UCSD-AML1 (cell line): ENCODE data around the gene BFSP1.

Experiments used
- DNase-seq: peaks from one replicate; lab custom pipeline; 2025; ENCODE audit not compliant: unreplicated experiment; lab: John Stamatoyannopoulos, UW

BFSP1 gene

GRCh38 chr20:17524560-17524959, 6.6 kb downstream of the BFSP1 start:
- no peak for DNase-seq

GRCh38 chr20:17523326-17523725, 7.9 kb downstream of the BFSP1 start:
- no peak for DNase-seq

GRCh38 chr20:17522528-17522927, 8.7 kb downstream of the BFSP1 start:
- DNase-seq = no peak

- DNase-seq = no peak
These were observed 10.6 kb downstream of the BFSP1 start for GRCh38 chr20:17520583-17520982.

- no peak for DNase-seq
These were observed 11.4 kb downstream of the BFSP1 start for GRCh38 chr20:17519606-17520285.

- DNase-seq = no peak
These were observed 12.7 kb downstream of the BFSP1 start for GRCh38 chr20:17518339-17519052.

- DNase-seq = no peak
These were observed 16.1 kb downstream of the BFSP1 start for GRCh38 chr20:17515053-17515452.

GRCh38 chr20:17513939-17514338, 17.2 kb downstream of the BFSP1 start:
- no peak for DNase-seq

- no peak for DNase-seq
These were observed 19.8 kb downstream of the BFSP1 start for GRCh38 chr20:17511401-17511800.

GRCh38 chr20:17510548-17510947, 20.6 kb downstream of the BFSP1 start:
- DNase-seq = no peak

GRCh38 chr20:17508756-17509155, 22.4 kb downstream of the BFSP1 start:
- DNase-seq = no peak

- DNase-seq = no peak
These were observed 23.6 kb downstream of the BFSP1 start for GRCh38 chr20:17507531-17507930.

GRCh38 chr20:17507032-17507431, 24.1 kb downstream of the BFSP1 start:
- DNase-seq = no peak

GRCh38 chr20:17505636-17506517, 25.3 kb downstream of the BFSP1 start:
- no peak for DNase-seq

- peak; percentile 83 for DNase-seq
These were observed 26.1 kb downstream of the BFSP1 start for GRCh38 chr20:17504898-17505635.

- no peak for DNase-seq
These were observed 26.9 kb downstream of the BFSP1 start for GRCh38 chr20:17504066-17504897.

GRCh38 chr20:17503301-17504065, 27.7 kb downstream of the BFSP1 start:
- DNase-seq = no peak

- DNase-seq = no peak
These were observed 29.1 kb downstream of the BFSP1 start for GRCh38 chr20:17502105-17502504.

GRCh38 chr20:17501701-17502100, 29.5 kb downstream of the BFSP1 start:
- no peak for DNase-seq
